Neural crest cell (in vitro differentiated cells): Measurements from ENCODE around the gene SLC45A3. TPM values are rescaled to one million over a fixed set of nuclear protein-coding genes. Genes with fewer than 3 reads are reported as not detected.

Experiments used
- DNase-seq: peaks from one replicate; pipeline ENCODE4 v3.0.0; 2021; ENCODE audit warnings: low read depth, mixed read lengths, low spot score
- H3K27ac Mint-ChIP-seq: one replicate; pipeline ENCODE4 v1.8.0; 2021; ENCODE audit warnings: mild to moderate bottlenecking, mixed read lengths; ENCODE audit not compliant: unreplicated experiment
- H3K27me3 Mint-ChIP-seq: 2 replicates; pipeline ENCODE4 v1.8.0; 2021; ENCODE audit warnings: low read depth, mild to moderate bottlenecking, mixed read lengths
- H3K36me3 Mint-ChIP-seq: 2 replicates; pipeline ENCODE4 v1.8.0; 2021; ENCODE audit warnings: low read depth, mild to moderate bottlenecking, mixed read lengths
- H3K4me1 Mint-ChIP-seq: 2 replicates; pipeline ENCODE4 v1.8.0; 2021; ENCODE audit warnings: mixed read lengths
- H3K4me3 Mint-ChIP-seq: one replicate; pipeline ENCODE4 v1.8.0; 2021; ENCODE audit warnings: mild to moderate bottlenecking, mixed read lengths
- H3K9me3 Mint-ChIP-seq: 2 replicates; pipeline ENCODE4 v1.8.0; 2021; ENCODE audit warnings: mixed read lengths
- CTCF ChIP-seq: fragments of 200-600 bp; sonication (generic); conservative IDR thresholded peaks from 2 replicates; pipeline ENCODE4 v1.5.0; 2021; ENCODE audit warnings: antibody characterized with exemption, mild to moderate bottlenecking
- total RNA-seq: library from RNA; stranded (reverse); gene quantifications from 2 replicates; pipeline ENCODE4 v1.2.1, GENCODE V29; 2021

Gene SLC45A3
- total RNA-seq, 1 donor from 2014 or later, result 14.0 TPM

- DNase-seq, result peak; percentile 71
- TF ChIP-seq CTCF, result peak; percentile 97
- H3K36me3 Mint-ChIP-seq, result peaks cover 11% of the 10 kb centered on the region
- no peaks in the 10 kb centered on the region for H3K9me3 Mint-ChIP-seq
- H3K27me3 Mint-ChIP-seq, result no peaks in the 10 kb centered on the region
- no peak overlapping the region for H3K27ac Mint-ChIP-seq
- H3K4me3 Mint-ChIP-seq, result peak overlapping the region; percentile 36
- H3K4me1 Mint-ChIP-seq, result peaks cover 18% of the 10 kb centered on the region
These were observed 31.1 kb upstream of the SLC45A3 start for GRCh38 chr1:205711105-205712048.

- Mint-ChIP-seq H3K4me1 (peaks cover 18% of the 10 kb centered on the region), H3K27ac (no peak overlapping the region), H3K27me3 (no peaks in the 10 kb centered on the region), H3K36me3 (peaks cover 9% of the 10 kb centered on the region), H3K9me3 (no peaks in the 10 kb centered on the region), H3K4me3 (no peak overlapping the region)
- TF ChIP-seq CTCF, result no peak
- no peak for DNase-seq
These were observed 30.1 kb upstream of the SLC45A3 start for GRCh38 chr1:205710201-205711062.

GRCh38 chr1:205709640-205710039 lies 29.3 kb upstream of the SLC45A3 start:
- TF ChIP-seq CTCF, result no peak

GRCh38 chr1:205709059-205709398 lies 28.7 kb upstream of the SLC45A3 start:
- H3K9me3 Mint-ChIP-seq, result no peaks in the 10 kb centered on the region

More at GRCh38 chr1:205709640-205710039, 29.3 kb upstream of the SLC45A3 start:
- no peak for DNase-seq
- no peaks in the 10 kb centered on the region for H3K9me3 Mint-ChIP-seq
- peaks cover 11% of the 10 kb centered on the region for H3K36me3 Mint-ChIP-seq
- no peak overlapping the region for H3K4me3 Mint-ChIP-seq
- H3K27me3 Mint-ChIP-seq, result no peaks in the 10 kb centered on the region
- H3K27ac Mint-ChIP-seq, result no peak overlapping the region
- H3K4me1 Mint-ChIP-seq, result peaks cover 13% of the 10 kb centered on the region

More at GRCh38 chr1:205709059-205709398, 28.7 kb upstream of the SLC45A3 start:
- H3K4me1 Mint-ChIP-seq, result peaks cover 7% of the 10 kb centered on the region
- no peak overlapping the region for H3K4me3 Mint-ChIP-seq
- H3K27ac Mint-ChIP-seq, result no peak overlapping the region
- no peak for DNase-seq
- H3K36me3 Mint-ChIP-seq, result peaks cover 9% of the 10 kb centered on the region
- no peaks in the 10 kb centered on the region for H3K27me3 Mint-ChIP-seq
- TF ChIP-seq CTCF, result no peak
